ENCODE measurements around the gene SPRYD7.

DNA sequence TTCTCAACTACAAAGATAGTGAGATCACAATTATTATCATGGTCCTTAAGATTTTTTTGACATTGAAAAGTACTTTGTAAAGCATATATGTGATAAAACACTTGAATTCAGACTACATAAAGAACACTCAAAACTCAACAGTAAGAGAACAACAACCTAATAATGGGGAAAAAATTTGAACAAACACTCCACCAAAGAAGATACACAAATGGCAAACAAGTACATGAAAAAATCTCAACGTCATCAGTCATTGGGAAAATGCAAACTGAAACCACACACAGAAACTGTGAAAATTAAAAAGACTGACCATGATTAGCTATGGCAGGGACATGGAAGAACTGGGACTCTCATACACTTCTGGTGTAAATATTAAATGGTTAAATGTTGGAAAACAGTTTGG lies 70.9 kb downstream of the SPRYD7 start:
- TF ChIP-seq, protein P1, sequence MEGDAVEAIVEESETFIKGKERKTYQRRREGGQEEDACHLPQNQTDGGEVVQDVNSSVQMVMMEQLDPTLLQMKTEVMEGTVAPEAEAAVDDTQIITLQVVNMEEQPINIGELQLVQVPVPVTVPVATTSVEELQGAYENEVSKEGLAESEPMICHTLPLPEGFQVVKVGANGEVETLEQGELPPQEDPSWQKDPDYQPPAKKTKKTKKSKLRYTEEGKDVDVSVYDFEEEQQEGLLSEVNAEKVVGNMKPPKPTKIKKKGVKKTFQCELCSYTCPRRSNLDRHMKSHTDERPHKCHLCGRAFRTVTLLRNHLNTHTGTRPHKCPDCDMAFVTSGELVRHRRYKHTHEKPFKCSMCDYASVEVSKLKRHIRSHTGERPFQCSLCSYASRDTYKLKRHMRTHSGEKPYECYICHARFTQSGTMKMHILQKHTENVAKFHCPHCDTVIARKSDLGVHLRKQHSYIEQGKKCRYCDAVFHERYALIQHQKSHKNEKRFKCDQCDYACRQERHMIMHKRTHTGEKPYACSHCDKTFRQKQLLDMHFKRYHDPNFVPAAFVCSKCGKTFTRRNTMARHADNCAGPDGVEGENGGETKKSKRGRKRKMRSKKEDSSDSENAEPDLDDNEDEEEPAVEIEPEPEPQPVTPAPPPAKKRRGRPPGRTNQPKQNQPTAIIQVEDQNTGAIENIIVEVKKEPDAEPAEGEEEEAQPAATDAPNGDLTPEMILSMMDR (conservative IDR thresholded peaks at IDR 0.05; ENCODE audit: low read depth, low read length): no peak
- no peak for TF ChIP-seq EZH2phosphoT487 (IDR thresholded peaks at IDR 0.05; ENCODE audit: borderline replicate concordance, low read length)

Data from PC-3 (cell line).